Fibroblast of lung (primary cell): Measurements from ENCODE around the gene LIM2. TPM values are rescaled to one million over a fixed set of nuclear protein-coding genes. Genes with fewer than 3 reads are reported as not detected.

Experiments
- DNase-seq, 2 donors: peaks; one replicate each; pipeline versions ENCODE4 v3.0.0 to v3.0.0-alpha.2; 2010; ENCODE audit warnings: low read depth in 2 of 2
- H2AFZ ChIP-seq: 2 replicates; pipeline ENCODE4 v1.5.1; 2012; ENCODE audit warnings: low read length, control low read depth, inconsistent platforms
- H3K27ac ChIP-seq: 2 replicates; pipeline ENCODE4 v1.5.1; 2011; ENCODE audit warnings: low read length, control low read depth; ENCODE audit not compliant: insufficient read depth
- H3K27me3 ChIP-seq: 2 replicates; pipeline ENCODE4 v1.5.1; 2011; ENCODE audit warnings: mild to moderate bottlenecking, low read length; ENCODE audit not compliant: control insufficient read depth, insufficient read depth
- H3K36me3 ChIP-seq: 2 replicates; pipeline ENCODE4 v1.5.1; 2011; ENCODE audit warnings: low read length; ENCODE audit not compliant: control insufficient read depth, insufficient read depth
- H3K4me1 ChIP-seq: 2 replicates; pipeline ENCODE4 v1.5.1; 2011; ENCODE audit warnings: low read length; ENCODE audit not compliant: control insufficient read depth, insufficient read depth; ENCODE audit errors: extremely low read depth
- H3K4me2 ChIP-seq: 2 replicates; pipeline ENCODE4 v1.5.1; 2011; ENCODE audit warnings: low read length, control low read depth; ENCODE audit not compliant: insufficient read depth; ENCODE audit errors: extremely low read depth
- H3K4me3 ChIP-seq, 4 experiments: fragments of 200-600 bp in 1 of 4; sonication (generic) in 1 of 4; replicated peaks in 1 of 4; 2 replicates each; pipeline ENCODE4 v1.5.1; 2011 to 2016; ENCODE audit warnings: low read length in 4 of 4, low read depth in 3 of 4, mild to moderate bottlenecking in 3 of 4, control low read depth in 2 of 4, inconsistent platforms in 1 of 4, mixed read lengths in 1 of 4; ENCODE audit not compliant: insufficient read depth in 1 of 4; ENCODE audit errors: control extremely low read depth in 1 of 4
- H3K79me2 ChIP-seq: 2 replicates; pipeline ENCODE4 v1.5.1; 2012; ENCODE audit warnings: mild to moderate bottlenecking, low read length, inconsistent platforms; ENCODE audit not compliant: control insufficient read depth, insufficient read depth
- H3K9ac ChIP-seq: 2 replicates; pipeline ENCODE4 v1.5.1; 2011; ENCODE audit warnings: mild to moderate bottlenecking, low read length, control low read depth; ENCODE audit not compliant: insufficient read depth
- H3K9me3 ChIP-seq: 2 replicates; pipeline ENCODE4 v1.5.1; 2012; ENCODE audit warnings: low read depth, low read length; ENCODE audit not compliant: control insufficient read depth, insufficient read depth
- H4K20me1 ChIP-seq: 2 replicates; pipeline ENCODE4 v1.5.1; 2011; ENCODE audit warnings: low read length; ENCODE audit not compliant: control insufficient read depth, insufficient read depth; ENCODE audit errors: extremely low read depth
- CTCF ChIP-seq, 2 donors: IDR thresholded peaks in 1 of 2; conservative IDR thresholded peaks in 1 of 2; 1 replicate in 1 of 2; 2 replicates in 1 of 2; pipeline ENCODE4 v1.5.1; 2011 to 2012; ENCODE audit warnings: low read length in 2 of 2, control low read depth in 1 of 2, inconsistent platforms in 1 of 2, low read depth in 1 of 2, mild to moderate bottlenecking in 1 of 2
- EZH2 ChIP-seq: IDR thresholded peaks from 2 replicates; pipeline ENCODE4 v1.5.1; 2012; ENCODE audit warnings: low read length, control low read depth, mild to moderate bottlenecking; ENCODE audit errors: missing control alignments
- polyA plus RNA-seq, 2 donors: library from polyadenylated mRNA; depleted of rRNA in 1 of 2; stranded (reverse) in 1 of 2; unstranded in 1 of 2; fragments of >200 nt; gene quantifications; 2 replicates each; pipeline ENCODE4 v1.2.1, GENCODE V29; 2011 to 2012; ENCODE audit warnings: missing spikeins in 1 of 2
- total RNA-seq: library from RNA; depleted of rRNA; stranded (reverse); fragments of >200 nt; gene quantifications from 2 replicates; pipeline ENCODE4 v1.2.1, GENCODE V29; 2014

The LIM2 gene
- total and polyA plus RNA-seq, 2 donors (not counting 1 experiment from before 2014, with no cell fraction given): not detected

GRCh38 chr19:51415187-51415586, 27.4 kb upstream of the LIM2 start:
- Histone ChIP-seq H2AFZ (no peak overlapping the region), H3K79me2 (no peaks in the 10 kb centered on the region), H3K27me3 (no peaks in the 10 kb centered on the region), H4K20me1 (no peaks in the 10 kb centered on the region), H3K4me3 (no peak overlapping the region), H3K9ac (no peak overlapping the region), H3K4me2 (no peak overlapping the region), H3K27ac (no peak overlapping the region), H3K9me3 (no peaks in the 10 kb centered on the region), H3K4me1 (no peaks in the 10 kb centered on the region), H3K36me3 (no peaks in the 10 kb centered on the region)
- TF ChIP-seq EZH2: no peak
- TF ChIP-seq CTCF (conservative IDR thresholded peaks at IDR 0.05 in 1 of 2, IDR thresholded peaks at IDR 0.05 in 1 of 2; ENCODE audit: low read depth in 1 of 2, low read length in 2 of 2): no peak
- no peak for DNase-seq

- Histone ChIP-seq H3K27me3 (no peaks in the 10 kb centered on the region), H3K36me3 (no peaks in the 10 kb centered on the region), H2AFZ (no peak overlapping the region), H3K4me3 (no peak overlapping the region), H3K9me3 (no peaks in the 10 kb centered on the region), H3K27ac (no peak overlapping the region), H3K9ac (no peak overlapping the region), H3K79me2 (no peaks in the 10 kb centered on the region), H3K4me1 (no peaks in the 10 kb centered on the region), H4K20me1 (no peaks in the 10 kb centered on the region), H3K4me2 (no peak overlapping the region)
- TF ChIP-seq CTCF (conservative IDR thresholded peaks at IDR 0.05 in 1 of 2, IDR thresholded peaks at IDR 0.05 in 1 of 2; ENCODE audit: low read depth in 1 of 2, low read length in 2 of 2): no peak
- TF ChIP-seq EZH2: no peak
- DNase-seq: no peak
These were observed 23.4 kb upstream of the LIM2 start for GRCh38 chr19:51410950-51411748.

- no peaks in the 10 kb centered on the region for H3K79me2 ChIP-seq
- H3K36me3 ChIP-seq: no peaks in the 10 kb centered on the region
- no peaks in the 10 kb centered on the region for H4K20me1 ChIP-seq
- no peaks in the 10 kb centered on the region for H3K27me3 ChIP-seq
- no peaks in the 10 kb centered on the region for H3K4me1 ChIP-seq
- no peak overlapping the region for H3K9ac ChIP-seq
- no peaks in the 10 kb centered on the region for H3K9me3 ChIP-seq
- no peak overlapping the region for H2AFZ ChIP-seq
- peak; percentile 38 to 60 for TF ChIP-seq CTCF (conservative IDR thresholded peaks at IDR 0.05 in 1 of 2, IDR thresholded peaks at IDR 0.05 in 1 of 2; ENCODE audit: low read depth in 1 of 2, low read length in 2 of 2)
- no peak for TF ChIP-seq EZH2
- no peak overlapping the region for H3K4me2 ChIP-seq
- no peak overlapping the region for H3K27ac ChIP-seq
- no peak overlapping the region for H3K4me3 ChIP-seq
- peak in 1 of 2 donors; percentile 39 for DNase-seq
These were observed 19.8 kb upstream of the LIM2 start for GRCh38 chr19:51407511-51408131.
